MG63 (cell line): ENCODE data around the gene HECTD4. TPM values are rescaled to one million over a fixed set of nuclear protein-coding genes. Genes with fewer than 3 reads are reported as not detected.
"Not testable (repeated sequence)": the region's sequence is repeated elsewhere in the genome, so short reads cannot be mapped to it uniquely, and the experiment has no call there.

Source experiments
- DNase-seq: peaks from one replicate; pipeline ENCODE4 v3.0.0-alpha.2; 2020
- H3K27me3 ChIP-seq: fragments of 250-450 bp; sonication (Bioruptor Pico); 2 replicates; pipeline ENCODE4 v1.5.1; 2020; ENCODE audit warnings: mild to moderate bottlenecking, moderate library complexity
- H3K36me3 ChIP-seq: fragments of 250-450 bp; sonication (Bioruptor Pico); 2 replicates; pipeline ENCODE4 v1.5.1; 2020; ENCODE audit warnings: mild to moderate bottlenecking, moderate library complexity
- H3K4me3 ChIP-seq: fragments of 250-450 bp; sonication (Bioruptor Pico); 2 replicates; pipeline ENCODE4 v1.5.1; 2020; ENCODE audit warnings: mild to moderate bottlenecking, moderate library complexity
- H3K9me3 ChIP-seq: fragments of 250-450 bp; sonication (Bioruptor Pico); 2 replicates; pipeline ENCODE4 v1.5.1; 2020; ENCODE audit warnings: mild to moderate bottlenecking, moderate library complexity
- total RNA-seq: library from RNA; depleted of rRNA; stranded (reverse); fragments of >200 nt; shearing (Covaris generic); gene quantifications from 2 replicates; pipeline ENCODE4 v1.2.3, GENCODE V29; 2014; ENCODE audit warnings: low replicate concordance

HECTD4 gene
- total RNA-seq, 1 experiment from 2014 or later = 8.0 TPM

- Histone ChIP-seq H3K9me3 (no peaks in the 10 kb centered on the region), H3K27me3 (no peaks in the 10 kb centered on the region), H3K36me3 (no peaks in the 10 kb centered on the region; the same call in 1 of the 2 replicates), H3K4me3 (no peak overlapping the region)
- no peak for DNase-seq
Observed at GRCh38 chr12:112375105-112375504, 7.1 kb downstream of the HECTD4 start.

DNA sequence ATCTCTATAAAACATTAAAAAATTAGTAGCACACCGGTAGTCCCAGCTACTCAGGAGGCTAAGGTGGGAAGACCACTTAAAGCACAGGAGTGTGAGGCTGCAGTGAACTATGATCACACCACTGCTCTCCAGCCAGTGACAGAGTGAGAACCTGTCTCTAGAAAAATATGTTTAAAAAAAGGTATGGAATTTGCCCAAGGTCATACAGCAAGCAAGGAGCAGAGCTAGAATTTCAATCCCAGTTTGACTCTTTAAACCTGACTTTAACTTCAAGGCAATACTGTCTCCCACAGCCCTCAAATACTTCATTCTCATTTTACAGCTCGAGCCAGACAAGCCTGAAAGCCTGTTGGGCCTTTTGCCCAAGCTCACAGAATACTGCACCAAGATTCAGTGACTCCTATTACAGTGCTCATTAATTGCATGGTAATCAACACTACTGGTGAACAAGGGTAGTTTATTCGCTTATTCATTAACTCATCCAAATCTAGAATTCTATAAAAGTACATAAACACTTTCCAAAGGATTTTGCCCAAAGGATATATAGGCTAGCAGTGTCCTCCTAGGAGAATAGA, 8.0 kb downstream of the HECTD4 start:
- H3K27me3 ChIP-seq = no peaks in the 10 kb centered on the region
- H3K4me3 ChIP-seq = no peak overlapping the region
- no peak for DNase-seq
- no peaks in the 10 kb centered on the region; the same call in 1 of the 2 replicates for H3K36me3 ChIP-seq
- no peaks in the 10 kb centered on the region for H3K9me3 ChIP-seq

DNA sequence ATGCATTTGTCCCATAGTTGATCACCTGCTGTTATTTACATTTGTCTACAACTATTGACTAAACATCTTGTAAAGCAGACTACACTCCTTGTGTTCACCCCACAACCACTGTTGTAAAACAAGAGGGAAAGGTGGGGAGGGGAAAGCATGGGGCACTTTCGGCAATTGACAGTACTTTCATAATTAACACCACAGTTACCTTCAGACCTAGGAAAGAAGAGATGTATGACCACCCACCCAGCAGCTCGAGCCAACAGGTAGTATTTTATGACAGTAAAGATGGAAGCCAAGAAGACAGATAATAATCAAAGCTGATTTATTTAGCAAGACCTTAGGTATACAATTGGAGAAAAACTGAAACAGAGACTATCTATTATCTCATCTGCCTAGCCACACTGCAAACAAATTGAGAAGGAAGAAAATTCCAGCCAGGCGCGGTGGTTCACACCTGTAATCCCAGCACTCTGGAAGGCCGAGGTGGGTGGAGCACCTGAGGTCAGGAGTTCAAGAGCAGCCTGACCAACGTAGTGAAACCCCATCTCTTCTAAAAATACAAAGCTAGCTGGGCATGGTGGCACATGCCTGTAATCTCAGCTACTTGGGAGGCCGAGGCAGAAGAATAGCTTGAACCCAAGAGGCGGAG, 11.2 kb downstream of the HECTD4 start:
- no peak overlapping the region for H3K4me3 ChIP-seq
- H3K9me3 ChIP-seq = no peaks in the 10 kb centered on the region
- no peaks in the 10 kb centered on the region for H3K27me3 ChIP-seq
- H3K36me3 ChIP-seq = no peaks in the 10 kb centered on the region; the same call in 1 of the 2 replicates
- DNase-seq = no peak

GRCh38 chr12:112370199-112370598, 12.0 kb downstream of the HECTD4 start:
- DNase-seq = no peak

GRCh38 chr12:112368856-112369255, 13.4 kb downstream of the HECTD4 start:
- Histone ChIP-seq H3K27me3 (no peaks in the 10 kb centered on the region), H3K36me3 (no peaks in the 10 kb centered on the region), H3K4me3 (no peak overlapping the region), H3K9me3 (no peaks in the 10 kb centered on the region)
- DNase-seq = no peak

More at GRCh38 chr12:112370199-112370598, 12.0 kb downstream of the HECTD4 start:
- no peaks in the 10 kb centered on the region for H3K9me3 ChIP-seq
- no peak overlapping the region for H3K4me3 ChIP-seq
- H3K27me3 ChIP-seq = no peaks in the 10 kb centered on the region
- no peaks in the 10 kb centered on the region; the same call in 1 of the 2 replicates for H3K36me3 ChIP-seq

GRCh38 chr12:112367965-112368364, 14.3 kb downstream of the HECTD4 start:
- H3K9me3 ChIP-seq = no peaks in the 10 kb centered on the region
- no peaks in the 10 kb centered on the region for H3K36me3 ChIP-seq
- no peak overlapping the region for H3K4me3 ChIP-seq
- DNase-seq = no peak
- H3K27me3 ChIP-seq = no peaks in the 10 kb centered on the region

DNA sequence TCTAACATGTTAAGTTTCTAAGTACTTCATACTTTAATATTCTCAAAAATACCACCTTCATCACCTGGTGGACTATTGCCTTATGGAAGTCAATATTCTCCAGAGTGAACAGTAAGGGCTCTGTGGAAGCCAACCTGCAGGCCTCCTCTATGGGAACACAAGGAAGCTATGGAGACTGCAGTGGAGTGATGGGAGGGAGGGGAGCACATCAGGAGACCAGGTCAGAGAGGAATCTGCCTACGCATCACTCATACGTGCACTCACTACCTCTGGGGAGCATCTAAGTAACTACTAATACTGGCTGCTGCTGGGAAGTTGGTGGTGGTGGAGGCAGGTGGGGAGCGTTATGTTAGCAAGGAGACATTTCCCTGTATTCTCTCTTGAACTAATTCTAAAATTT, 19.9 kb downstream of the HECTD4 start:
- Histone ChIP-seq H3K27me3 (no peaks in the 10 kb centered on the region), H3K36me3 (no peaks in the 10 kb centered on the region), H3K9me3 (no peaks in the 10 kb centered on the region), H3K4me3 (no peak overlapping the region)
- no peak for DNase-seq

DNA sequence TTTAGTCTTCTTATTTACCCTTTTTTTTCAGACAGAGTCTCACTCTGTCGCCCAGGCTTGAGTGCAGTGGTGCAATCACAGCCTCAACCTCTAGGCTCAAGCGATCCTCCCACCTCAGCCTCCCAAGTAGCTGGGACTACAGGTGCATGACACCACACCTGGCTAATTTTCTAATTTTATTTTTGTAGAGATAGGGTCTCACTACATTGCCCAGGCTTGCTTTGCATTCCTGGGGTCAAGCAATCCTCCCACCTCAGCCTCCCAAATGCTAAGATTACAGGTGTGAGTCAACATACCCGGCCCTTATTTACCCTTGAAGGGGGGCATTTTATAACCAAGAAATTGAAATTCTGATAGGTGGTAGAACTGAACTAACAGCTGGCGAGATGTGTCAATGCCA, 21.0 kb downstream of the HECTD4 start:
- H3K27me3 ChIP-seq = no peaks in the 10 kb centered on the region
- DNase-seq = no peak
- no peaks in the 10 kb centered on the region for H3K9me3 ChIP-seq
- no peak overlapping the region for H3K4me3 ChIP-seq
- no peaks in the 10 kb centered on the region for H3K36me3 ChIP-seq

DNA sequence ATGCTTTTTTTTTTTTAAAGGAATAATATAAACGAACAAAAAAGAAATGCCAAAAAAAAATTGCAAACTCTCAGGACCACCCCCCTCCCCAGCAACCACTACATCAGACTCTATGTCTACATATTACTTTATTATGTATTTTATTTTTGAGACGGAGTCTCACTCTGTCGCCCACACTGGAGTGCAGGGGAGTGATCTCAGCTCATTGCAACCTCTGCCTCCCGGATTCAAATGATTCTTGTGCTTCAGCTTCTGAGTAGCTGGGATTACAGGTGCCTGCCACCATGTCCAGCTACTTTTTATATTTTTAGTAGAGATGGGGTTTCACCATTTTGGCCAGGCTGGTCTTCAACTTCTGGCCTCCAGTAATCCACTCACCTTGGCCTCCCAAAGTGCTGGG, 22.9 kb downstream of the HECTD4 start:
- DNase-seq = no peak
- Histone ChIP-seq H3K4me3 (no peak overlapping the region), H3K36me3 (no peaks in the 10 kb centered on the region), H3K27me3 (no peaks in the 10 kb centered on the region), H3K9me3 (no peaks in the 10 kb centered on the region)

GRCh38 chr12:112357214-112357613, 25.0 kb downstream of the HECTD4 start:
- Histone ChIP-seq H3K27me3 (no peaks in the 10 kb centered on the region), H3K9me3 (no peaks in the 10 kb centered on the region), H3K4me3 (no peak overlapping the region), H3K36me3 (no peaks in the 10 kb centered on the region)
- DNase-seq = no peak

DNA sequence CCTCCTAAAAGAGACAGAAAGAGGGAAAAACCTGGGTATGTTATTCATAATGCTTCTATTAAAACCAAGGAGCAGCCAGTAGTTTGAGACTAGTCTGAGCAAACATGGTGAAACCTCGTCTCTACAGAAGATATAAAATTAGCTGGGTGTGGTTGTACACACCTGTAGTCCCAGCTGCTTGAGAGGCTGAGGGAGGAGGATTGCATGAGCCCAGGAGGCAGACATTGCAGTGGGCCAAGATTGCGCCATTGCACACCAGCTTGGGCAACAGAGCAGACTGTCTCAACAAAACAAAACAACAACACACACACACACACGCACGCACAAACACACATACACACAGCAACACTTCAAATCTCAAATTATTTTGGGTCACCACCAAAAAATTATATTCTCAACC, 27.8 kb downstream of the HECTD4 start:
- no peaks in the 10 kb centered on the region for H3K36me3 ChIP-seq

GRCh38 chr12:112353393-112353792, 28.8 kb downstream of the HECTD4 start:
- Histone ChIP-seq H3K4me3 (no peak overlapping the region), H3K27me3 (no peaks in the 10 kb centered on the region), H3K9me3 (no peaks in the 10 kb centered on the region), H3K36me3 (no peaks in the 10 kb centered on the region)
- DNase-seq = peak; percentile 10

More for the DNA sequence above, 27.8 kb downstream of the HECTD4 start:
- Histone ChIP-seq H3K27me3 (no peaks in the 10 kb centered on the region), H3K4me3 (no peak overlapping the region), H3K9me3 (no peaks in the 10 kb centered on the region)
- DNase-seq = no peak

DNA sequence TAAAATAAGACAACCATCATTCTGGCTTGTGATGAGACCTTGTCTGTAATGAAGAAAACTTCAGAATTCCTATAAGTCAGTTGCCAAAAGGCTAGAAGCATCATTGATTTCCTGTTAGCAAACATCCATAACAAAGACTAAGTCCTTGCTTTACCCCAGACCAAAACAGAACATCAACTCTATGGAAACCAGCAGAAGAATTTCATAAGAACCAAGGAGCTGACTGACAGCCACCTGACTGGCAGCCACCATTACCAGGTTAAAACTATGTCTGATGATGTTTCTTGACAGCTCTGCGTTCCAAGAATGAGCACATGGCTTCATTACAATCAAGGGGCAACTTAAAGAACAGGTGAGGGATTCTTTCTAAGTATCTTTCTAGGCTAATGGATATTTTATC, 29.3 kb downstream of the HECTD4 start:
- H3K9me3 ChIP-seq = no peaks in the 10 kb centered on the region
- no peak overlapping the region for H3K4me3 ChIP-seq
- H3K36me3 ChIP-seq = no peaks in the 10 kb centered on the region
- no peak for DNase-seq
- no peaks in the 10 kb centered on the region for H3K27me3 ChIP-seq

DNA sequence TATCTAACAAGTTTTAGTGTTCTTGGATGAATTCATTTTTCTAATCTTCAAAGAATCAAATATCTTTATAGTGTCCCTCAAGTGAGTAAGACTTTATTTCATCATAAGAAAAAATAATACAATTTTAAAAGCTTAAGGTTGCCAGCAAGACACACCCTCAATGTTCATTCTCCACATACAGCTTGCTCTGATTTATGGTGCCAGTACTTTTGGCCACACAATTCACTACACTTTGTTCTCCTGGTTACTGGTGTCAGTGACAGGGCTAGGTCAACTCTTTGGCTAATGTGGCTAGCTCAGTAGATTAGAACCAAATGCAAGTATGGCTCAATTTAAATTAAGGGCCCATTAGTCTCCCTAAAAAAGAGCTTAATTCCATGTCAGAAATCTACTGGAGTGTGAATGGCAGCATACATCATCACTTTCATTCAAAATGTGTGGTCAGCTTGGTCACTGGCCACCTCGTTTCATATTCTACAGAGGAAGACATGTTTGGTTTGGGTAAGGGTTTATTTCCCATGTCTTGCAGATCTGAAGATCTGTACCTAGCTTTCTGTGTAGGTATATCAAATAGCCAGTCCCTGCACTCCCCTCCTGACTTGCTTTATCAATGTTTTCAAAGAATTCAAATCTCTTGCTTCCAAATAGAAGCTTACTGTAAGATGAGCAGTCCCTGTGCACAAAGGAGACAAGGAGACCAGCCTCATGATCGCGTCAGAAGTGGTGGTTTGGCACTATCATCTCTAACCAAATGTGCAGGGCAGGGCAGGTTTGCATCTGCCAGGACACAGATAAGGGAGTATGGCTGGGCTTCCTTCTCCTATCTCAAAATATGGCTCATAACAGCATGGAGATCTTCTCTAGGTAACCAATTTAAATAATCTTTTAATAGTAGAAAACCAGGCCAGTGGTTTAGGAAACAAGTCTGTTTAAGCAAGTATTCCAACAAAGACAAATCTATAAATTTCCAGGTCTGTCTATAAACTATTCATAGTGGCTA, 31.3 kb downstream of the HECTD4 start:
- DNase-seq = no peak
- Histone ChIP-seq H3K36me3 (no peaks in the 10 kb centered on the region), H3K9me3 (no peaks in the 10 kb centered on the region), H3K4me3 (no peak overlapping the region), H3K27me3 (no peaks in the 10 kb centered on the region)

- Histone ChIP-seq H3K27me3 (no peaks in the 10 kb centered on the region), H3K9me3 (no peaks in the 10 kb centered on the region), H3K36me3 (no peaks in the 10 kb centered on the region), H3K4me3 (no peak overlapping the region)
- no peak for DNase-seq
Observed at GRCh38 chr12:112349431-112349830, 32.8 kb downstream of the HECTD4 start.

GRCh38 chr12:112348926-112349325, 33.3 kb downstream of the HECTD4 start:
- H3K4me3 ChIP-seq, DNase-seq, H3K9me3 ChIP-seq, H3K27me3 ChIP-seq, H3K36me3 ChIP-seq: not testable (repeated sequence)

DNA sequence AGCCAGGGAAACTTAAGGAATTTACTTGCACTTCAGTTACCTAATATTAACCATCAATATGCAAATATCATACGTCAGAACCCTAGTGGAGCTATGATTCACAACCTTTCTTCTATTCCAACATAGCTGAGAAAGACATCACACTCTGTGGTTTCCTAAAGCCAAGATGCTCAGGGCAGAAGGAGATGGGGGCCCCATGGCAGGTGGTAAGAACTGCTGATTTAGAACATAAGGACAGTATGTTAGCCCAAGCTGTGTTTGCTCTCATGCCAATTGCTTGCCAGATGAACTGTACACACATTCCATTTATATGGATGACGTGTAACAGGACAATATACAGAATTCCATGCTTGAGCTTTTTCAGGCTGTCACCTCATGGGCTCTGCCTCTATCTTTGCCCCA, 34.6 kb downstream of the HECTD4 start:
- Histone ChIP-seq H3K4me3 (no peak overlapping the region), H3K27me3 (no peaks in the 10 kb centered on the region), H3K36me3 (no peaks in the 10 kb centered on the region), H3K9me3 (no peaks in the 10 kb centered on the region)
- DNase-seq = no peak
